ENCODE measurements around the gene ARHGEF12.

GRCh38 chr11:120318906-120319305 is 17.3 kb upstream of the ARHGEF12 start:
- no peak for TF ChIP-seq CTCF (IDR thresholded peaks at IDR 0.05)
- TF ChIP-seq ZFX (IDR thresholded peaks at IDR 0.05; ENCODE audit: borderline replicate concordance) = no peak

Data from 22Rv1 (cell line).